K562 (cell line): Measurements from ENCODE around the gene GPR89A. TPM values are rescaled to one million over a fixed set of nuclear protein-coding genes. Genes with fewer than 3 reads are reported as not detected.

Experiments
- ATAC-seq: fragments of 200-7000 bp; cut with Tn5 transposase; 3 replicates; pipeline ENCODE4 v1.9.1; 2020; ENCODE audit warnings: moderate library complexity
- BruUV-seq: library from RNA; stranded (reverse); fragments of 400-500 nt; replicated peaks from 2 replicates; lab custom pipeline; 2021; lab: Mats Ljungman, UMichigan
- CTCF ChIA-PET: fragments of 300-600 bp; formaldehyde crosslinking; extraction: SDS; loops from one replicate; lab custom pipeline; 2021; ENCODE audit warnings: low intra/inter-chr PET ratio; lab: Yijun Ruan, JAX
- POLR2A ChIA-PET: fragments of 300-600, 350-650 bp; sonication (Branson Sonifier 250); formaldehyde crosslinking; extraction: SDS; loops from one replicate; lab custom pipeline; 2021; ENCODE audit warnings: antibody characterized with exemption, inconsistent platforms; lab: Yijun Ruan, JAX
- DNase-seq, 4 experiments: peaks; one replicate each; pipeline versions ENCODE4 v3.0.0 to v3.0.0-alpha.2; 2011 to 2018; ENCODE audit warnings: low spot score in 3 of 4, mixed read lengths in 3 of 4; ENCODE audit errors: extremely low read depth in 1 of 4
- FAIRE-seq: peaks from 2 replicates; lab custom pipeline; 2011; peaks lifted over from hg19 to GRCh38; lab: Jason Lieb, UNC
- H2AFZ ChIP-seq: 2 replicates; pipeline ENCODE4 v1.6.0; 2011; ENCODE audit warnings: low read depth, low read length, control low read depth, inconsistent platforms
- H3K27ac ChIP-seq: fragments of 200-600 bp; 3 replicates; pipeline ENCODE4 v1.8.0; 2011; ENCODE audit warnings: low read depth, mild to moderate bottlenecking, control low read depth, inconsistent platforms, low read length, moderate library complexity, mixed read lengths; ENCODE audit errors: extremely low read depth
- H3K27me3 ChIP-seq, 2 experiments: fragments of 300-600 bp in 1 of 2; 2 replicates in 1 of 2; 3 replicates in 1 of 2; pipeline versions ENCODE4 v1.6.0 to v1.8.0; 2011; ENCODE audit warnings: inconsistent platforms in 2 of 2, low read length in 2 of 2, mild to moderate bottlenecking in 1 of 2, mixed read lengths in 1 of 2, moderate library complexity in 1 of 2; ENCODE audit not compliant: control insufficient read depth in 2 of 2, insufficient read depth in 2 of 2
- H3K36me3 ChIP-seq: fragments of 300-600 bp; 3 replicates; pipeline ENCODE4 v1.8.0; 2011; ENCODE audit warnings: mild to moderate bottlenecking, low read length, inconsistent platforms; ENCODE audit not compliant: control insufficient read depth, insufficient read depth
- H3K4me1 ChIP-seq, 2 experiments: fragments of 200-600 bp in 1 of 2; replicated peaks in 1 of 2; 2 replicates in 1 of 2; 3 replicates in 1 of 2; pipeline versions ENCODE4 v1.5.1 to v1.8.0; 2011; ENCODE audit warnings: inconsistent platforms in 2 of 2, low read length in 2 of 2, mild to moderate bottlenecking in 1 of 2, mixed read lengths in 1 of 2, moderate library complexity in 1 of 2; ENCODE audit not compliant: control insufficient read depth in 2 of 2, insufficient read depth in 2 of 2
- H3K4me2 ChIP-seq: 2 replicates; pipeline ENCODE4 v1.6.1; 2011; ENCODE audit warnings: low read length, control low read depth, inconsistent platforms, mixed read lengths; ENCODE audit not compliant: insufficient read depth
- H3K4me3 ChIP-seq: fragments of 200-600 bp; sonication (generic), shearing (Covaris generic); 2 replicates; pipeline ENCODE4 v1.5.1; 2016; ENCODE audit warnings: control low read depth, inconsistent platforms
- H3K79me2 ChIP-seq: fragments of 200-600 bp; 3 replicates; pipeline ENCODE4 v1.8.0; 2011; ENCODE audit warnings: low read length, inconsistent platforms; ENCODE audit not compliant: control insufficient read depth, insufficient read depth
- H3K9ac ChIP-seq, 2 experiments: 2 replicates each; pipeline versions ENCODE4 v1.6.0 to v1.6.1; 2011; ENCODE audit warnings: low read depth in 2 of 2, low read length in 2 of 2, control low read depth in 1 of 2, inconsistent platforms in 1 of 2, mild to moderate bottlenecking in 1 of 2, mixed read lengths in 1 of 2; ENCODE audit not compliant: insufficient read depth in 1 of 2
- H3K9me1 ChIP-seq: one replicate; pipeline ENCODE4 v1.6.0; 2011; ENCODE audit warnings: inconsistent platforms, mild to moderate bottlenecking, low read length, moderate library complexity; ENCODE audit not compliant: control insufficient read depth, insufficient read depth
- H3K9me3 ChIP-seq: replicated peaks from 2 replicates; pipeline ENCODE4 v1.5.1; 2011; ENCODE audit warnings: low read depth, low read length, inconsistent platforms; ENCODE audit not compliant: control insufficient read depth, insufficient read depth
- H4K20me1 ChIP-seq: replicated peaks from 2 replicates; pipeline ENCODE4 v1.6.1; 2011; ENCODE audit warnings: low read length, inconsistent platforms, mixed read lengths; ENCODE audit not compliant: control insufficient read depth, insufficient read depth
- ATF7 ChIP-seq: fragments of 450-650 bp; IDR thresholded peaks from 2 replicates; pipeline ENCODE4 v1.7.1; 2014; ENCODE audit warnings: mild to moderate bottlenecking, moderate library complexity
- CEBPB ChIP-seq: fragments of 450-650 bp; IDR thresholded peaks from 2 replicates; pipeline ENCODE4 v1.6.1; 2016; ENCODE audit warnings: missing genetic modification characterization, missing compliant biosample characterization
- CEBPG ChIP-seq, 3 experiments: fragments of 200-800 bp in 1 of 3; sonication (Bioruptor generic) in 1 of 3; sonication (generic) in 1 of 3; formaldehyde crosslinking in 1 of 3; IDR thresholded peaks in 2 of 3; conservative IDR thresholded peaks in 1 of 3; 2 replicates each; pipeline versions ENCODE4 v1.6.1 to v1.8.0; 2016 to 2022; ENCODE audit warnings: missing compliant biosample characterization in 2 of 3, missing genetic modification characterization in 2 of 3, mild to moderate bottlenecking in 1 of 3, missing genetic modification reagents in 1 of 3
- ESRRB ChIP-seq: fragments of 250-450 bp; sonication (Bioruptor Pico); IDR thresholded peaks from 2 replicates; pipeline ENCODE4 v1.5.0; 2020; ENCODE audit warnings: mild to moderate bottlenecking, moderate library complexity, borderline replicate concordance
- JUND ChIP-seq, 2 experiments: IDR thresholded peaks; 2 replicates in 1 of 2; 3 replicates in 1 of 2; pipeline ENCODE4 v1.6.1; 2011; ENCODE audit warnings: borderline replicate concordance in 2 of 2, low read depth in 2 of 2, low read length in 2 of 2, improper control_type of control experiment in 1 of 2, missing biosample characterization in 1 of 2, missing genetic modification characterization in 1 of 2, missing genetic modification reagents in 1 of 2
- MEIS2 ChIP-seq: fragments of 450-650 bp; IDR thresholded peaks from 2 replicates; pipeline ENCODE4 v1.6.1; 2014; ENCODE audit warnings: mild to moderate bottlenecking; ENCODE audit not compliant: partially characterized antibody
- ZKSCAN1 ChIP-seq: fragments of 150-350 bp; IDR thresholded peaks from 2 replicates; pipeline ENCODE4 v1.6.1; 2016; ENCODE audit warnings: low read depth, low read length
- ZNF384 ChIP-seq: IDR thresholded peaks from 2 replicates; pipeline ENCODE4 v1.6.1; 2012; ENCODE audit warnings: low read depth, low read length, improper control_type of control experiment
- ZNF668 ChIP-seq: fragments of 250-450 bp; sonication (Bioruptor Pico); IDR thresholded peaks from 2 replicates; pipeline ENCODE4 v1.8.0; 2022; ENCODE audit warnings: mild to moderate bottlenecking, inconsistent platforms
- ZNF707 ChIP-seq: fragments of 250-450 bp; sonication (Bioruptor Pico); conservative IDR thresholded peaks from 2 replicates; pipeline ENCODE4 v1.8.0; 2022; ENCODE audit warnings: inconsistent platforms, mild to moderate bottlenecking, moderate library complexity
- WGBS: fragments of 100-300 bp; shearing (Covaris generic); methylation state at CpG from one replicate; pipeline ENCODE4 v1.1.6; 2016; ENCODE audit warnings: low coverage, mixed read lengths; ENCODE audit not compliant: insufficient coverage; ENCODE audit errors: missing lambda C conversion rate; 5-methylcytosine and 5-hydroxymethylcytosine counted together
- in situ Hi-C: fragments of 300-500 bp; cut with MboI; formaldehyde crosslinking; loops from 4 replicates; pipeline ENCODE4 v1.15.0; 2018; ENCODE audit warnings: inconsistent platforms, mixed read lengths
- intact Hi-C: fragments of 100-400 bp; cut with micrococcal nuclease; formaldehyde crosslinking; loops from 2 replicates; pipeline ENCODE4 v1.14.2; 2022
- polyA plus RNA-seq, 8 experiments: library from polyadenylated mRNA; depleted of rRNA in 4 of 8; stranded (reverse) in 5 of 8; unstranded in 3 of 8; fragments of >200 nt; fragmentation: Nextera tagmentation in 2 of 8; fragmentation: Illumina TruSeq in 1 of 8; extraction: Ambion mirVana in 2 of 8; extraction: Trizol in 1 of 8; gene quantifications; 2 replicates each; pipeline versions ENCODE4 v1.2.1 to v1.2.3, GENCODE V29; 2011 to 2014; ENCODE audit warnings: inconsistent platforms in 1 of 8, missing spikeins in 1 of 8
- total RNA-seq, 7 experiments: library from RNA; depleted of rRNA in 6 of 7; stranded (reverse); fragments of >200 nt in 6 of 7; fragmentation: Illumina TruSeq in 2 of 7; extraction: Trizol in 2 of 7; gene quantifications; 2 replicates each; pipeline versions ENCODE4 v1.2.1 to v1.2.3, GENCODE V29; 2011 to 2021; ENCODE audit warnings: low replicate concordance in 1 of 7
- TF ChIP-seq, protein P1 (sequence below): sonication (generic); formaldehyde crosslinking; IDR thresholded peaks from 2 replicates; pipeline ENCODE4 v1.8.0; 2023; ENCODE audit warnings: mild to moderate bottlenecking, missing genetic modification reagents
- TF ChIP-seq, protein P2 (sequence below): fragments of 450-650 bp; IDR thresholded peaks from 2 replicates; pipeline ENCODE4 v1.6.1; 2016
- TF ChIP-seq, protein P3 (sequence below), 2 experiments: IDR thresholded peaks in 1 of 2; conservative IDR thresholded peaks in 1 of 2; 2 replicates each; pipeline ENCODE4 v1.6.1; 2016; ENCODE audit warnings: low read depth in 2 of 2, mild to moderate bottlenecking in 1 of 2, missing compliant biosample characterization in 1 of 2, missing genetic modification characterization in 1 of 2, moderate library complexity in 1 of 2

GPR89A gene
- total and polyA plus RNA-seq, 9 of the 15 experiments (the other 6 are each of a cell fraction or from before 2014, with no cell fraction given) = 23.0 to 63.4 (median 37.4) TPM

DNA sequence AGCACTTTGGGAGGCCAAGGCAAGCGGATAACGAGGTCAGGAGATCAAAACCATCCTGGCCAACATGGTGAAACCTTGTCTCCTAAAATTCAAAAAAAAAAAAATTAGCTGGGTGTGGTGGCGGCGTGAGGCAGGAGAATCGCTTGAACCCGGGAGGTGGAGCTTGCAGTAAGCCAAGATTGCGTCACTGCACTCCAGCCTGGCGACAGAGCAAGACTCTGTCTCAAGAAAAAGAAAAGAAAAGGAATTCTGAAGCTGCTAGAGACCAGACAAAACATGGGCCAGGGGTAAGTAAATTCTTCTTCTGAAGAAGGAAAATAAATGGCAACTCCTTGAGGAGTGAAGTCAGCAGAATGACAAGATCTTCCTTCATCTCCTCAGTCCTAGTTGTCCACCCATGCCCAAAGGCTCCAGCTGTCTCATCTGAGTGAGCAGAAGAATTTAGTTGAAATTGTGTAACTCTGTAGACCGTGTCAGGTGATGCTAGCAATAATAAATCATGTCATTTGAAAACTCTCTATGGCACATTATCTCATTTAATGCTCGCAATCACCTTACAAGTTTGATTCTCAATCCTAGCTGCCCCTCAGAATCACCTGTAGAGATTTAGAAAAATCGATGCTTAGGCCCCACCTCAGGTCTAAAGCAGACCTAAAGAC is 85.1 kb downstream of the GPR89A start:
- Histone ChIP-seq H3K9me1 (no peaks in the 10 kb centered on the region), H3K4me1 (peaks cover 3 to 7% of the 10 kb centered on the region in 2 experiments; a peak in 2 of 5 replicates), H3K9ac (no peak overlapping the region), H3K9me3 (no peaks in the 10 kb centered on the region), H4K20me1 (no peaks in the 10 kb centered on the region), H3K4me2 (no peak overlapping the region), H3K27me3 (no peaks in the 10 kb centered on the region), H3K79me2 (no peaks in the 10 kb centered on the region), H3K27ac (no peak overlapping the region), H3K36me3 (no peaks in the 10 kb centered on the region), H3K4me3 (no peak overlapping the region), H2AFZ (no peak overlapping the region)
- FAIRE-seq (no peak), ATAC-seq (peak; percentile 33; the same call in 1 of the 3 replicates), DNase-seq (no peak)
- CTCF ChIA-PET = no interaction called here
- BruUV-seq = no TSS peak
- intact Hi-C loops (no loop called here), in situ Hi-C loops (no loop called here)
- 15% methylated on average over 11 of the region's 11 CpGs for WGBS
- POLR2A ChIA-PET = interaction anchor here (1.1 kb wide), 1 partner anchor 9 kb away, joined by 3 read pairs; no protein-coding TSS in a partner anchor
- TF ChIP-seq CEBPB (peak; percentile 95), ZNF707 (CRISPR knock-in tag) (no peak), ZKSCAN1 (no peak), ATF7 (peak; percentile 52), MEIS2 (peak; percentile 79), ZNF384 (peak; percentile 33; the same call in 1 of the 2 replicates), ESRRB (CRISPR knock-in tag) (no peak), JUND (IDR thresholded peaks at IDR 0.05; ENCODE audit: borderline replicate concordance, low read depth, low read length) (0 out of 2 replicates have a peak, but pooled peaks have one; percentile 16), JUND (tag; IDR thresholded peaks at IDR 0.05; ENCODE audit: borderline replicate concordance, low read depth, low read length) (no peak), CEBPG (CRISPR knock-in tag; IDR thresholded peaks at IDR 0.05) (peak; percentile 44; the same call in 1 of the 2 replicates), CEBPG (tag; conservative IDR thresholded peaks at IDR 0.05 in 1 of 2, IDR thresholded peaks at IDR 0.05 in 1 of 2) (peak; percentile 76 to 81), ZNF668 (CRISPR knock-in tag) (no peak)
- TF ChIP-seq, protein P1, sequence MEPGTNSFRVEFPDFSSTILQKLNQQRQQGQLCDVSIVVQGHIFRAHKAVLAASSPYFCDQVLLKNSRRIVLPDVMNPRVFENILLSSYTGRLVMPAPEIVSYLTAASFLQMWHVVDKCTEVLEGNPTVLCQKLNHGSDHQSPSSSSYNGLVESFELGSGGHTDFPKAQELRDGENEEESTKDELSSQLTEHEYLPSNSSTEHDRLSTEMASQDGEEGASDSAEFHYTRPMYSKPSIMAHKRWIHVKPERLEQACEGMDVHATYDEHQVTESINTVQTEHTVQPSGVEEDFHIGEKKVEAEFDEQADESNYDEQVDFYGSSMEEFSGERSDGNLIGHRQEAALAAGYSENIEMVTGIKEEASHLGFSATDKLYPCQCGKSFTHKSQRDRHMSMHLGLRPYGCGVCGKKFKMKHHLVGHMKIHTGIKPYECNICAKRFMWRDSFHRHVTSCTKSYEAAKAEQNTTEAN (CRISPR knock-in tag) = no peak
- TF ChIP-seq, protein P2, sequence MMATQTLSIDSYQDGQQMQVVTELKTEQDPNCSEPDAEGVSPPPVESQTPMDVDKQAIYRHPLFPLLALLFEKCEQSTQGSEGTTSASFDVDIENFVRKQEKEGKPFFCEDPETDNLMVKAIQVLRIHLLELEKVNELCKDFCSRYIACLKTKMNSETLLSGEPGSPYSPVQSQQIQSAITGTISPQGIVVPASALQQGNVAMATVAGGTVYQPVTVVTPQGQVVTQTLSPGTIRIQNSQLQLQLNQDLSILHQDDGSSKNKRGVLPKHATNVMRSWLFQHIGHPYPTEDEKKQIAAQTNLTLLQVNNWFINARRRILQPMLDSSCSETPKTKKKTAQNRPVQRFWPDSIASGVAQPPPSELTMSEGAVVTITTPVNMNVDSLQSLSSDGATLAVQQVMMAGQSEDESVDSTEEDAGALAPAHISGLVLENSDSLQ = peak; percentile 53
- TF ChIP-seq, protein P3, sequence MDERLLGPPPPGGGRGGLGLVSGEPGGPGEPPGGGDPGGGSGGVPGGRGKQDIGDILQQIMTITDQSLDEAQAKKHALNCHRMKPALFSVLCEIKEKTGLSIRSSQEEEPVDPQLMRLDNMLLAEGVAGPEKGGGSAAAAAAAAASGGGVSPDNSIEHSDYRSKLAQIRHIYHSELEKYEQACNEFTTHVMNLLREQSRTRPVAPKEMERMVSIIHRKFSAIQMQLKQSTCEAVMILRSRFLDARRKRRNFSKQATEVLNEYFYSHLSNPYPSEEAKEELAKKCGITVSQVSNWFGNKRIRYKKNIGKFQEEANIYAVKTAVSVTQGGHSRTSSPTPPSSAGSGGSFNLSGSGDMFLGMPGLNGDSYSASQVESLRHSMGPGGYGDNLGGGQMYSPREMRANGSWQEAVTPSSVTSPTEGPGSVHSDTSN (CRISPR knock-in tag; IDR thresholded peaks at IDR 0.05; ENCODE audit: low read depth) = no peak
- TF ChIP-seq, protein P3 (tag; conservative IDR thresholded peaks at IDR 0.05; ENCODE audit: low read depth) = peak; percentile 82
